HepG2 (cell line): ENCODE results near the gene ITIH2. TPM values are rescaled to one million over a fixed set of nuclear protein-coding genes. Genes with fewer than 3 reads are reported as not detected.

Source experiments
- DPF2 ChIP-seq: sonication (generic); formaldehyde crosslinking; IDR thresholded peaks from 2 replicates; pipeline ENCODE4 v1.4.0; 2020; ENCODE audit warnings: mild to moderate bottlenecking, low read depth, missing genetic modification reagents, borderline replicate concordance
- HOXD1 ChIP-seq: sonication (generic); formaldehyde crosslinking; IDR thresholded peaks from 2 replicates; pipeline ENCODE4 v1.5.0; 2020; ENCODE audit warnings: missing genetic modification reagents
- MAFF ChIP-seq: IDR thresholded peaks from 2 replicates; pipeline ENCODE4 v1.6.1; 2011; ENCODE audit warnings: low read depth, low read length, improper control_type of control experiment
- MAX ChIP-seq: IDR thresholded peaks from 2 replicates; pipeline ENCODE4 v1.6.1; 2012; ENCODE audit warnings: inconsistent platforms
- MEIS2 ChIP-seq: sonication (generic); formaldehyde crosslinking; IDR thresholded peaks from 2 replicates; pipeline ENCODE4 v1.9.0; 2021; ENCODE audit warnings: mild to moderate bottlenecking, missing genetic modification reagents
- NAIF1 ChIP-seq: sonication (generic); formaldehyde crosslinking; IDR thresholded peaks from 2 replicates; pipeline ENCODE4 v1.5.0; 2020; ENCODE audit warnings: mild to moderate bottlenecking, missing genetic modification reagents, borderline replicate concordance
- ZC3H13 ChIP-seq: sonication (generic); formaldehyde crosslinking; IDR thresholded peaks from 2 replicates; pipeline ENCODE4 v1.8.1; 2023; ENCODE audit warnings: mild to moderate bottlenecking, missing genetic modification reagents, moderate library complexity
- ZC3H4 ChIP-seq: sonication (generic); formaldehyde crosslinking; IDR thresholded peaks from 2 replicates; pipeline ENCODE4 v1.4.0; 2020; ENCODE audit warnings: missing genetic modification reagents, borderline replicate concordance
- ZMYM2 ChIP-seq: sonication (generic); formaldehyde crosslinking; IDR thresholded peaks from 2 replicates; pipeline ENCODE4 v1.8.0; 2022; ENCODE audit warnings: mild to moderate bottlenecking, missing genetic modification reagents
- ZNF24 ChIP-seq: fragments of 450-650 bp; IDR thresholded peaks from 2 replicates; pipeline ENCODE4 v1.6.1; 2017; ENCODE audit warnings: antibody characterized with exemption, mild to moderate bottlenecking
- ZNF317 ChIP-seq: sonication (generic); formaldehyde crosslinking; IDR thresholded peaks from 2 replicates; pipeline ENCODE4 v1.5.0; 2020; ENCODE audit warnings: mild to moderate bottlenecking, missing genetic modification reagents
- ZNF546 ChIP-seq: sonication (generic); formaldehyde crosslinking; conservative IDR thresholded peaks from 2 replicates; pipeline ENCODE4 v1.8.1; 2023; ENCODE audit warnings: mild to moderate bottlenecking, missing genetic modification reagents
- ZNF619 ChIP-seq: sonication (generic); formaldehyde crosslinking; IDR thresholded peaks from 2 replicates; pipeline ENCODE4 v1.4.0; 2020; ENCODE audit warnings: mild to moderate bottlenecking, missing genetic modification reagents
- ZNF703 ChIP-seq: sonication (generic); formaldehyde crosslinking; IDR thresholded peaks from 2 replicates; pipeline ENCODE4 v1.5.1; 2020; ENCODE audit warnings: missing genetic modification reagents, mild to moderate bottlenecking, moderate library complexity, borderline replicate concordance
- polyA plus RNA-seq, 8 experiments: library from polyadenylated mRNA; depleted of rRNA in 3 of 8; stranded (reverse) in 7 of 8; unstranded in 1 of 8; fragments of >200 nt; fragmentation: Illumina TruSeq in 4 of 8; extraction: Trizol in 4 of 8; gene quantifications; 2 replicates each; pipeline versions ENCODE4 v1.2.1 to v1.2.3, GENCODE V29; 2011 to 2016; ENCODE audit warnings: low read depth in 4 of 8, missing spikeins in 1 of 8, mixed read lengths in 1 of 8; ENCODE audit not compliant: insufficient read depth in 1 of 8
- total RNA-seq, 5 experiments: library from RNA; depleted of rRNA; stranded (reverse); fragments of >200 nt; fragmentation: Illumina TruSeq; extraction: Trizol; gene quantifications; 2 replicates each; pipeline ENCODE4 v1.2.3, GENCODE V29; 2016; ENCODE audit warnings: low read depth in 1 of 5
- TF ChIP-seq, protein P1 (sequence below), 2 experiments: sonication (generic) in 1 of 2; formaldehyde crosslinking in 1 of 2; IDR thresholded peaks; 2 replicates each; pipeline versions ENCODE4 v1.5.1 to v1.6.1; 2011 to 2020; ENCODE audit warnings: borderline replicate concordance in 1 of 2, low read depth in 1 of 2, low read length in 1 of 2, mild to moderate bottlenecking in 1 of 2, missing genetic modification reagents in 1 of 2, moderate library complexity in 1 of 2
- TF ChIP-seq, protein P2 (sequence below): sonication (generic); formaldehyde crosslinking; IDR thresholded peaks from 2 replicates; pipeline ENCODE4 v1.9.0; 2021; ENCODE audit warnings: missing genetic modification reagents, borderline replicate concordance
- TF ChIP-seq, protein P3 (sequence below), 2 experiments: sonication (generic) in 1 of 2; formaldehyde crosslinking in 1 of 2; IDR thresholded peaks; 2 replicates each; pipeline versions ENCODE4 v1.4.0 to v1.6.1; 2016 to 2020; ENCODE audit warnings: borderline replicate concordance in 1 of 2, low read depth in 1 of 2, mild to moderate bottlenecking in 1 of 2, missing genetic modification reagents in 1 of 2
- TF ChIP-seq, protein P4 (sequence below): sonication (generic); formaldehyde crosslinking; IDR thresholded peaks from 2 replicates; pipeline ENCODE4 v1.4.0; 2020; ENCODE audit warnings: missing genetic modification reagents; ENCODE audit errors: not compliant biosample characterization

Gene ITIH2
- total and polyA plus RNA-seq, 2 of the 13 experiments (the other 11 are each of a cell fraction or from before 2014, with no cell fraction given), result 1,197 to 1,427 TPM

- TF ChIP-seq, protein P1, sequence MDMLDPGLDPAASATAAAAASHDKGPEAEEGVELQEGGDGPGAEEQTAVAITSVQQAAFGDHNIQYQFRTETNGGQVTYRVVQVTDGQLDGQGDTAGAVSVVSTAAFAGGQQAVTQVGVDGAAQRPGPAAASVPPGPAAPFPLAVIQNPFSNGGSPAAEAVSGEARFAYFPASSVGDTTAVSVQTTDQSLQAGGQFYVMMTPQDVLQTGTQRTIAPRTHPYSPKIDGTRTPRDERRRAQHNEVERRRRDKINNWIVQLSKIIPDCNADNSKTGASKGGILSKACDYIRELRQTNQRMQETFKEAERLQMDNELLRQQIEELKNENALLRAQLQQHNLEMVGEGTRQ (IDR thresholded peaks at IDR 0.05; ENCODE audit: low read depth, low read length), result no peak
- TF ChIP-seq, protein P1 (CRISPR knock-in tag; IDR thresholded peaks at IDR 0.05; ENCODE audit: borderline replicate concordance), result no peak
- no peak for TF ChIP-seq ZNF546 (CRISPR knock-in tag)
- TF ChIP-seq ZNF619 (CRISPR knock-in tag), result no peak
- TF ChIP-seq NAIF1 (CRISPR knock-in tag), result 0 out of 2 replicates have a peak, but pooled peaks have one; percentile 30
- no peak for TF ChIP-seq DPF2 (CRISPR knock-in tag)
- no peak for TF ChIP-seq ZNF317 (CRISPR knock-in tag)
- no peak for TF ChIP-seq ZC3H4 (CRISPR knock-in tag)
- TF ChIP-seq ZMYM2 (CRISPR knock-in tag), result no peak
- TF ChIP-seq, protein P2, sequence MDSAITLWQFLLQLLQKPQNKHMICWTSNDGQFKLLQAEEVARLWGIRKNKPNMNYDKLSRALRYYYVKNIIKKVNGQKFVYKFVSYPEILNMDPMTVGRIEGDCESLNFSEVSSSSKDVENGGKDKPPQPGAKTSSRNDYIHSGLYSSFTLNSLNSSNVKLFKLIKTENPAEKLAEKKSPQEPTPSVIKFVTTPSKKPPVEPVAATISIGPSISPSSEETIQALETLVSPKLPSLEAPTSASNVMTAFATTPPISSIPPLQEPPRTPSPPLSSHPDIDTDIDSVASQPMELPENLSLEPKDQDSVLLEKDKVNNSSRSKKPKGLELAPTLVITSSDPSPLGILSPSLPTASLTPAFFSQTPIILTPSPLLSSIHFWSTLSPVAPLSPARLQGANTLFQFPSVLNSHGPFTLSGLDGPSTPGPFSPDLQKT, result no peak
- TF ChIP-seq ZC3H13, result no peak
- TF ChIP-seq, protein P3, sequence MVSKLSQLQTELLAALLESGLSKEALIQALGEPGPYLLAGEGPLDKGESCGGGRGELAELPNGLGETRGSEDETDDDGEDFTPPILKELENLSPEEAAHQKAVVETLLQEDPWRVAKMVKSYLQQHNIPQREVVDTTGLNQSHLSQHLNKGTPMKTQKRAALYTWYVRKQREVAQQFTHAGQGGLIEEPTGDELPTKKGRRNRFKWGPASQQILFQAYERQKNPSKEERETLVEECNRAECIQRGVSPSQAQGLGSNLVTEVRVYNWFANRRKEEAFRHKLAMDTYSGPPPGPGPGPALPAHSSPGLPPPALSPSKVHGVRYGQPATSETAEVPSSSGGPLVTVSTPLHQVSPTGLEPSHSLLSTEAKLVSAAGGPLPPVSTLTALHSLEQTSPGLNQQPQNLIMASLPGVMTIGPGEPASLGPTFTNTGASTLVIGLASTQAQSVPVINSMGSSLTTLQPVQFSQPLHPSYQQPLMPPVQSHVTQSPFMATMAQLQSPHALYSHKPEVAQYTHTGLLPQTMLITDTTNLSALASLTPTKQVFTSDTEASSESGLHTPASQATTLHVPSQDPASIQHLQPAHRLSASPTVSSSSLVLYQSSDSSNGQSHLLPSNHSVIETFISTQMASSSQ (IDR thresholded peaks at IDR 0.05; ENCODE audit: low read depth), result peak; percentile 81
- TF ChIP-seq, protein P3 (CRISPR knock-in tag; IDR thresholded peaks at IDR 0.05; ENCODE audit: borderline replicate concordance), result no peak; the same call in 1 of the 2 replicates
- TF ChIP-seq, protein P4, sequence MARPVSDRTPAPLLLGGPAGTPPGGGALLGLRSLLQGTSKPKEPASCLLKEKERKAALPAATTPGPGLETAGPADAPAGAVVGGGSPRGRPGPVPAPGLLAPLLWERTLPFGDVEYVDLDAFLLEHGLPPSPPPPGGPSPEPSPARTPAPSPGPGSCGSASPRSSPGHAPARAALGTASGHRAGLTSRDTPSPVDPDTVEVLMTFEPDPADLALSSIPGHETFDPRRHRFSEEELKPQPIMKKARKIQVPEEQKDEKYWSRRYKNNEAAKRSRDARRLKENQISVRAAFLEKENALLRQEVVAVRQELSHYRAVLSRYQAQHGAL, result no peak
- no peak for TF ChIP-seq MAFF
- TF ChIP-seq HOXD1 (CRISPR knock-in tag), result no peak
- TF ChIP-seq MAX, result peak; percentile 58
- no peak; the same call in 1 of the 2 replicates for TF ChIP-seq ZNF24
- no peak for TF ChIP-seq ZNF703 (CRISPR knock-in tag)
- TF ChIP-seq MEIS2, result no peak
Measured at GRCh38 chr10:7703140-7703539, at the start of gene ITIH2 (continued).
